ENCODE results near the gene CUL4A.

The CUL4A gene

DNA sequence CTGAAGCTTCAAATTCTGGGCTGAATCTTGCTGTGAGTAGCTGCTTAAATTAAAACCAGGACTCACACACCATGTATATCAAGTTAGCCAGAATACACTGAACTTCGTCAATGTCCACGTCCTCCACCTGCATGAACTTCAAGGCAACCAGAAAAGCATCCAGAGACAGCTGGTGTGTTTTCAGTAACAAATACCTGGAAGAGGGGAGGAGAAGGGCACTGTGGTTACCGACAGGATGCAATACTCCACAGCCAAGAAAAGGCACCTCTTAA, 30.6 kb upstream of the CUL4A start:
- no peak for DNase-seq (ENCODE audit: low read depth in 2 of 2)
- TF ChIP-seq, protein P1, sequence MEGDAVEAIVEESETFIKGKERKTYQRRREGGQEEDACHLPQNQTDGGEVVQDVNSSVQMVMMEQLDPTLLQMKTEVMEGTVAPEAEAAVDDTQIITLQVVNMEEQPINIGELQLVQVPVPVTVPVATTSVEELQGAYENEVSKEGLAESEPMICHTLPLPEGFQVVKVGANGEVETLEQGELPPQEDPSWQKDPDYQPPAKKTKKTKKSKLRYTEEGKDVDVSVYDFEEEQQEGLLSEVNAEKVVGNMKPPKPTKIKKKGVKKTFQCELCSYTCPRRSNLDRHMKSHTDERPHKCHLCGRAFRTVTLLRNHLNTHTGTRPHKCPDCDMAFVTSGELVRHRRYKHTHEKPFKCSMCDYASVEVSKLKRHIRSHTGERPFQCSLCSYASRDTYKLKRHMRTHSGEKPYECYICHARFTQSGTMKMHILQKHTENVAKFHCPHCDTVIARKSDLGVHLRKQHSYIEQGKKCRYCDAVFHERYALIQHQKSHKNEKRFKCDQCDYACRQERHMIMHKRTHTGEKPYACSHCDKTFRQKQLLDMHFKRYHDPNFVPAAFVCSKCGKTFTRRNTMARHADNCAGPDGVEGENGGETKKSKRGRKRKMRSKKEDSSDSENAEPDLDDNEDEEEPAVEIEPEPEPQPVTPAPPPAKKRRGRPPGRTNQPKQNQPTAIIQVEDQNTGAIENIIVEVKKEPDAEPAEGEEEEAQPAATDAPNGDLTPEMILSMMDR (IDR thresholded peaks at IDR 0.05; ENCODE audit: low read depth, low read length): no peak
- H3K4me3 ChIP-seq (replicated peaks in 1 of 2; ENCODE audit: low read depth in 2 of 2, low read length in 2 of 2): no peak overlapping the region

DNA sequence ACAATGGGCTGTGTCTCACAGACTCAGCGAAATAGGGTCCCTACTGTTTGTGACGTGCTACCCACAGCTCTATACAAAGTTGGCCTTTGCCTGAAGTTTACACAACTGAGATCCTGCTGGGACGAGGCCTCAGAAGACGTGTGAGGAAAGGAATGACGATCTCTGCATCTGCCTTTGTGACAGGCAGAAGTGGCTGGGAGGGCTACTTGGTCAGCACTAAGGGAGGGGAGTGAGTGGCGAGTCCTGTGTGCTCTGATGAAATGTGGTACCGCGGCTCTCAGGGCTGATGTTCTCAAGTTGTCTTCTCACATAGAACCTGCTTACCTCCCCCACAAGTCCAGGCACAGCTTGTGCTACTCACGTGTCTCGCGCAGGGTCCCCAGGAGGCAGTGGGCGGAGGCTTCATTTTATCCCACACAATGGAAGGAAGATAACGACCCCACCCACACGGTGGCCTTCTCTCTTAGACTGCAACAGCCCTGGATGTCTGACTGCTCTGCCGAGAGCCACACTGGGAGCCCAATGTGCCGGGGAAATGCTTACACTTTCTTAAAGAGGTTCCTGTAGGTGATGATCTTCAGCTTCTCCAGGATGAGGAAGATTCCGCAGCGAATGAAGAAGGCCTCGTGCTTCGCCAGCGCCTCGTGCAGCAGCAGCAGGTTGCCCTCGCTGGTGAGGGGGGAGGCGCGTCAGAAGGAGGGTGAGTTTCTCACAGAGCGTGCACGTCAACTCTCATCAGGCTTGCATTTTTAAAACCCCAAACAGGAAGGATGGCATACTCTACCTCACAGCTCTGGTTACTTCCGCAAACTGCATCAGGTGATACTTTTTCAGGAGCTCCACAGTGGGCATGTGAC, 29.8 kb upstream of the CUL4A start:
- TF ChIP-seq, protein P1 (IDR thresholded peaks at IDR 0.05; ENCODE audit: low read depth, low read length): no peak
- peak in 1 of 2 donors; percentile 32 for DNase-seq (ENCODE audit: low read depth in 2 of 2)
- H3K4me3 ChIP-seq (replicated peaks in 1 of 2; ENCODE audit: low read depth in 2 of 2, low read length in 2 of 2): no peak overlapping the region

DNA sequence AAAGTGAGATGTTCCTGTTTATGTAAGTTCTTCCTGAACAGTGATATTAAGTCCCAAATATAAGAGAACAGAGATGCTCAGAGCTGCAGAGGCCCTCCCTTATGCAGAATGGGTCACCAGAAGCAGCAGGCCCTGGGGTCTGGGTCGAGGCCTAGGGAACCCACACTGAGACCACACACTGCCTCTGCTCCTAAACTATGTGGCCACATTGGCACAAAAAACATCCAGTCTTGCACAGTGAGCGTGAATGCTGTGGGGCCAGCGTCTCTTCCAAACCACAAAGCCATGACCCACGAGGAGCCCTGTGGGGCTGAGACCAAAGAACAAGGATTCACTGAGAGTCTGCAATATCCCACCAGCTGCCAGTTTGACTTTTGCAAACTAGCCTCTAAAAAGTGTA, 27.4 kb upstream of the CUL4A start:
- DNase-seq (ENCODE audit: low read depth in 2 of 2): peak in 1 of 2 donors; percentile 21
- H3K4me3 ChIP-seq (replicated peaks in 1 of 2; ENCODE audit: low read depth in 2 of 2, low read length in 2 of 2): no peak overlapping the region
- TF ChIP-seq, protein P1 (IDR thresholded peaks at IDR 0.05; ENCODE audit: low read depth, low read length): no peak

DNA sequence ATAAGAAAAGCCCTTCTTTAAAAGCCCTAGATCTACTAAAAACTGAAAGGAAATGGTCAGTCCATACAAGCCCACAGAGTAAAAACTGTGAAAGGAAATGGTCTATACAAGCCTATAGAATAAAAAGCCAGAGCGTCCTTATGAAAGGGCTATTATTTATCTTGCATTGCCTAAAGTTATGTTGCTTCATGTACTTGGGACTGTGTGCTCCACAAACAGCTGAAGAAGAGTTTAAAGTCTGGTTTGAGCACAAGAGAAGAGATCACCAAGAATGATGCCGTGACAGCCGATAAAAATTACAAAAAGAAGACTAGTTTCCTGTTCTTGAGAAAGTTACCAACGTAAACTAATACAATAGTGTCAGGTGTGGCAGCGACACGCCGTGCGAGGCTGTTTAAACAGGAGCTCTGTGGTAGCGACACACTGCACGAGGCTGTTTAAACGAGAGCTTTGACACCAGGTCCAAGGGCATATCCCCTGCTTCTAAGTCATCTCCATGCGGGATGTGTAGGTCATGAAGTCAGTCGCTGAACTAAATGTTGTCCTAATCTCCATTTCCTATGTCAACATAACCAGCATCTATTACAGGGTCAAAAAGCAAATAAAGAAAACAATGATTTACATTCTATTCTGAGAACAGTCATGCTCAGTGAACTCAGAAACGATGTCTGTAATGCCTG, 25.8 kb upstream of the CUL4A start:
- H3K4me3 ChIP-seq (replicated peaks in 1 of 2; ENCODE audit: low read depth in 2 of 2, low read length in 2 of 2): no peak overlapping the region

DNA sequence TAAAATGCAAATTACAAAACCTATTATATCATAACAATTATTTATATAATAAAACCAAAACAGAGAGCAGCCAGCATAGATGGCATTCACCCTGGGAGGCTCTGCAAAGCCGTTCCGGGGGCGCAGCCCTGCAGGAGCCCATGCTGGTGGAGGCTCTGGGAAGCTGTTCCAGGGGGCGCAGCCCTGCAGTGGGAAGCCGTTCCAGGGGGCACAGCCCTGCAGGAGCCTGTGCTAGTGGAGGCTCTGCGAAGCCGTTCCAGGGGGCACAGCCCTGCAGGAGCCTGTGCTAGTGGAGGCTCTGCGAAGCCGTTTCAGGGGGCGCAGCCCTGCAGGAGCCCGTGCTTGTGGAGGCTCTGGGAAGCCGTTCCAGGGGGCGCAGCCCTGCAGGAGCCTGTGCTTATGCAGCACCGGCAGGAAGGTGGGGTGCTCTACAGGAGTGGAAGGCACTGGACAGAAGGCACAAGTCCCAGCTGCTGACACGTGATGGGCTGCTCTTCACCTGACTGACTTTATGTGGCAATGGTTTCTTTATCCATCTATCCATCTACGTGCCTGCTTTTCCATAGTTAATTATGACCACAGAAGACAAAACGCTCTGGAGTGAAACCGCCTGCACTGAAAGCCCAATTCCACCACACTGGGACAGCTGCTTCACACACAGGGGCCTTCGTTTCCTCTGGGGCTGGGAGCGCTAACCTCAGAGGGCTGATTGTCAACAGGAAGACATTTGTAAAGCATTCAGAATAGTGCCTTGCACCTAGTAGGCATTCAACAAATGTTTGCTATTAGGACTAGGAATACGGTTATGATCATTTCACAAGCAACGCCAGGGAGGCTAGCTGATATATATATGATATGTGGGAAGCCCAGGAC, 24.6 kb upstream of the CUL4A start:
- TF ChIP-seq, protein P1 (IDR thresholded peaks at IDR 0.05; ENCODE audit: low read depth, low read length): no peak
- no peak overlapping the region for H3K4me3 ChIP-seq (replicated peaks in 1 of 2; ENCODE audit: low read depth in 2 of 2, low read length in 2 of 2)
- no peak for DNase-seq (ENCODE audit: low read depth in 2 of 2)

More for the DNA sequence above, 25.8 kb upstream of the CUL4A start:
- peak in 1 of 2 donors; percentile 52 for DNase-seq (ENCODE audit: low read depth in 2 of 2)
- TF ChIP-seq, protein P1 (IDR thresholded peaks at IDR 0.05; ENCODE audit: low read depth, low read length): no peak

DNA sequence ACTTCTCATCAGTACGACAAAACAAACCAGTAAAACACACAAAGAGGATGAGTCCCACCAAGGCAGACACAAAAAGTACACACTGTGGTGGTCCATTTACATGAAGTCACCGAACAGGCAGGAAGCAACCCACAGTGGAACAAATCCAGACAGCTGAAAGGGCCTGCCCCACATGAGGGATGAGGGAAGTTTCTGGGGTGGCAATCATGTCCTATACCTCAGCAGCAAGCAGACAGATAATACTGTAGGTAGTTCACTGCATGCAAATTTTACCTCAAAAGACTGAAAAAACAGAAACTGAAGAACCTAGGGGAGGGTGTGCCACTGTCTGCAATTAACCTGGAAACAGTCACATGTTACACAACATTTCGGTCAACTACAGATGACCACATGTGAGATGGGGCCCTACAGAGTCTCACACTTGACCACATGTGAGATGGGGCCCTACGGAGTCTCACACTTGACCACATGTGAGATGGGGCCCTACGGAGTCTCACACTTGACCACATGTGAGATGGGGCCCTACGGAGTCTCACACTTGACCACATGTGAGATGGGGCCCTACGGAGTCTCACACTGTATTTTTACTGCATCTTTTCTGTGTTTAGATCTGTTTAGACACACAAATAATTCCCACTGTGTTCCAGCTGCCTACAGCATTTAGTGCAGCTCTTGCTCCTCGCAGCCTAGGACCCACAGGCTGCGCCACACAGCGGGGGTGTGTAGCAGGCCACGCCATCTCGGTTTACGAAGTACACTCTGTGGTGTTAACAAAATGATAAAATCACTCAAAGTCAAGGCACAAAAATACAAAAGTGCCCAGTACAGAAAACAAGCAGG, 23.1 kb upstream of the CUL4A start:
- H3K4me3 ChIP-seq (replicated peaks in 1 of 2; ENCODE audit: low read depth in 2 of 2, low read length in 2 of 2): no peak overlapping the region
- DNase-seq (ENCODE audit: low read depth in 2 of 2): no peak
- TF ChIP-seq, protein P1 (IDR thresholded peaks at IDR 0.05; ENCODE audit: low read depth, low read length): no peak
